ENCODE measurements around the gene TBL1Y.

DNA sequence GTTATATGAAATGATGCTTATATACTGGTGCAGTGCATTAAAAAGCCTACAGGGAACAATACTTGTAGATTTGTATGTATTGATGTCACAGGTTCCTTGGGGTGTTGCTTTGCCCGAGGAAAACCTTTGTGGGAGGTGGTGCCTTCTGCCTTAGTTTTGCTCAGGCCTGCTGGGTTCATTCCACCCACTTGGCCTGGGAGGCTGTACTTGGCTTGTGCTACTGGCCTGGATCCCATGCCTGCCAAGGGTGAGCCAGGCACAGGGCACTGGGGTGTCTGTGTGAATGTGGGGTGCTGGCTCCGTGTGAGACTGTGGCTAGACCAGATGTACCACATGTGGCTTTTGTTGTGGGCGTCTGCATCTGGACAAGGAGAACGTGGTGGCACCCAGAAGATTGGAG lies 17.8 kb downstream of the TBL1Y start:
- TF ChIP-seq, protein P1, sequence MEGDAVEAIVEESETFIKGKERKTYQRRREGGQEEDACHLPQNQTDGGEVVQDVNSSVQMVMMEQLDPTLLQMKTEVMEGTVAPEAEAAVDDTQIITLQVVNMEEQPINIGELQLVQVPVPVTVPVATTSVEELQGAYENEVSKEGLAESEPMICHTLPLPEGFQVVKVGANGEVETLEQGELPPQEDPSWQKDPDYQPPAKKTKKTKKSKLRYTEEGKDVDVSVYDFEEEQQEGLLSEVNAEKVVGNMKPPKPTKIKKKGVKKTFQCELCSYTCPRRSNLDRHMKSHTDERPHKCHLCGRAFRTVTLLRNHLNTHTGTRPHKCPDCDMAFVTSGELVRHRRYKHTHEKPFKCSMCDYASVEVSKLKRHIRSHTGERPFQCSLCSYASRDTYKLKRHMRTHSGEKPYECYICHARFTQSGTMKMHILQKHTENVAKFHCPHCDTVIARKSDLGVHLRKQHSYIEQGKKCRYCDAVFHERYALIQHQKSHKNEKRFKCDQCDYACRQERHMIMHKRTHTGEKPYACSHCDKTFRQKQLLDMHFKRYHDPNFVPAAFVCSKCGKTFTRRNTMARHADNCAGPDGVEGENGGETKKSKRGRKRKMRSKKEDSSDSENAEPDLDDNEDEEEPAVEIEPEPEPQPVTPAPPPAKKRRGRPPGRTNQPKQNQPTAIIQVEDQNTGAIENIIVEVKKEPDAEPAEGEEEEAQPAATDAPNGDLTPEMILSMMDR (IDR thresholded peaks at IDR 0.05), result no peak
- no peak for TF ChIP-seq POLR2A (IDR thresholded peaks at IDR 0.05)

All from uterus (tissue), 2 donors.